GM12892 (cell line): ENCODE results near the gene TRIM8.
"Not testable (repeated sequence)": the region's sequence is repeated elsewhere in the genome, so short reads cannot be mapped to it uniquely, and the experiment has no call there.

ENCODE experiments used
- DNase-seq: peaks from one replicate; pipeline ENCODE4 v3.0.0; 2011; ENCODE audit not compliant: insufficient read length
- FAIRE-seq: peaks from 2 replicates; lab custom pipeline; 2011; peaks lifted over from hg19 to GRCh38; lab: Jason Lieb, UNC
- POLR2A ChIP-seq: IDR thresholded peaks from 2 replicates; pipeline ENCODE4 v1.6.1; 2011; ENCODE audit warnings: low read depth, low read length, control low read depth
- POLR2AphosphoS5 ChIP-seq: IDR thresholded peaks from 2 replicates; pipeline ENCODE4 v1.6.1; 2011; ENCODE audit warnings: low read depth, low read length, control low read depth
- TAF1 ChIP-seq: IDR thresholded peaks from 2 replicates; pipeline ENCODE4 v1.6.1; 2011; ENCODE audit warnings: low read depth, mild to moderate bottlenecking, control low read depth, low read length, borderline replicate concordance

TRIM8 gene

DNA sequence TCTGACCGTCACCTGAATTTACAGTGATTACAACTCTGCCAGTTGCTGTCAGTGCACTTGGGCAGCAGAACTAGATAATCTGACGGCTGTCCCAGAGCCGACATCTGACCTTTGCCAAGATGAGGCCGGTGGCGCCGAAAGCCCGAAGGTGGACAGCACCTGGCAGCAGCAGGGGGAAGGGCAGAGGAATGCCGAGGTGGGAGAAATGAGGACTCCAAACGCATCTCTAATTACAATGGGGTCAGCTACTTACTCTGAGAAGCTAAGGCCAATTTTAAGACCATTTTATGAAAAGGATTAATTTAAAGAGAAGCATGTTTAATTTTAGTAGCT is 33.8 kb downstream of the TRIM8 start:
- TF ChIP-seq POLR2AphosphoS5 (no peak), TAF1 (no peak), POLR2A (no peak)
- DNase-seq (no peak), FAIRE-seq (no peak)

DNA sequence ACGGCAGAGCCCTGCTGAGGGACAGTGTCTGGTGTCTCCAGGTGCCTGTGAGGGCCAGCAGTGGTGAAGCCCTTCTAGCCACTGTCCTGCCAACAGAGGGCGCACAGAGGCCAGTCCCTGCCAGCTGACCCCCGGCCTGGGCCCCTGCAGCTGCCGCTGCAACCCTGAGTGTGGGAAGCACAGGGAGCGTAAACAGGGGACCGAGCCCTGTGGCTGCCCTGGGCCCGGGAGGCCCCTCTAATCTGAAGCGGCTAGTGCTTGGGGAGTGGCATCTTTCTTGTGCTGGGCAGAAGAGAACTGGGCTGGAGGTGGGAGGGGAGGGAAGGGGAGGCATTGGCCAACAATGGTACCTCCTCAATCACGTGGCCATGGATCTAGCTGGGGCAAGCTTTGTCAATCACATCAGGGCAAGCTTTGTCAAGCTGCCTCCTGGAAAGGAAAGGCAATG is 34.6 kb downstream of the TRIM8 start:
- FAIRE-seq: no peak

DNA sequence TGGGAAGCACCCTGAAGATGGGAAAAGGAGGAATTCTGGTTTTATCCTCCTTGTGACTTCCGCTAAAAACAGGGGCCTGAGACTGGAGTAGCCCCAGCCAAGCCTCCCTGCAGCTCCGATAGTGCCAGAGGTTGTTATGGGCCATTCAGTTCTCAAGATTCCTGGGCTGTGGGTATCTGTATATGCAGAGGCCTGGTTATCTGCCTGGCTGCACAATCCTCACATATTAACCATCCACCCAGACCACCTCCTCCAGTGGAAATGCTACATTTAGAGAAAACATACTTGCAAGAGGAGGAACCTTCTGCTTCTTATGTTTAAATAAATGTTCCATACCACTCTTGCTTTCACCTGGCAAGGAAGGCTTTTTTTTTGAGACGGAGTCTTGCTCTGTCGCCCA is 35.3 kb downstream of the TRIM8 start:
- FAIRE-seq: no peak
- DNase-seq: no peak
- no peak for TF ChIP-seq POLR2A
- no peak for TF ChIP-seq TAF1
- TF ChIP-seq POLR2AphosphoS5: no peak

More for the DNA sequence above, 34.6 kb downstream of the TRIM8 start:
- peak; percentile 46 for DNase-seq
- TF ChIP-seq POLR2AphosphoS5 (no peak), TAF1 (no peak), POLR2A (no peak)

DNA sequence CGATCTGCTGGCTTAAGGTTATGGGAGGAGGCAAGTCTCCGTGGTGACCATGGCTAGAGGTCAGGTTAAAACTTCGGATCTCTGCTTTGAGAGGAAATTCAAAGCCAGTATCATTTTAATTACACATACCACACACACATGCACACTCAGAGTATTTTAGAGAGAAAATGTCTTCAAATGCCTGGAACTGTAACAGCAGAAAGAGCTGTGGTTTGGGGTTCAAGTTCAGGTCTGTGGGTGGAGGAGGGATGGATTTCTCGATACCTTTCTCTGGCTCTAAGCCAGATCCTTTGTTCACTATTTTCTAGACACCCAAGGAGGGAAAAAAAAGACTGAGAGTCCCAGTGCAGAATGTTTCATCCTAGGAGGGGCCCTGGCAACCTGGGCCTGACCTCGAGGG is 37.4 kb downstream of the TRIM8 start:
- no peak for FAIRE-seq
- TF ChIP-seq TAF1: no peak
- no peak for TF ChIP-seq POLR2A
- no peak for TF ChIP-seq POLR2AphosphoS5
- DNase-seq: no peak

- no peak for TF ChIP-seq POLR2A
- no peak for TF ChIP-seq POLR2AphosphoS5
- no peak for DNase-seq
- no peak for FAIRE-seq
Measured at GRCh38 chr10:102682416-102682815, 38.1 kb downstream of the TRIM8 start.

- no peak for TF ChIP-seq POLR2A
- TF ChIP-seq POLR2AphosphoS5: no peak
- no peak for TF ChIP-seq TAF1
- DNase-seq (no peak), FAIRE-seq (no peak)
Measured at GRCh38 chr10:102682981-102683380, 38.7 kb downstream of the TRIM8 start.

DNA sequence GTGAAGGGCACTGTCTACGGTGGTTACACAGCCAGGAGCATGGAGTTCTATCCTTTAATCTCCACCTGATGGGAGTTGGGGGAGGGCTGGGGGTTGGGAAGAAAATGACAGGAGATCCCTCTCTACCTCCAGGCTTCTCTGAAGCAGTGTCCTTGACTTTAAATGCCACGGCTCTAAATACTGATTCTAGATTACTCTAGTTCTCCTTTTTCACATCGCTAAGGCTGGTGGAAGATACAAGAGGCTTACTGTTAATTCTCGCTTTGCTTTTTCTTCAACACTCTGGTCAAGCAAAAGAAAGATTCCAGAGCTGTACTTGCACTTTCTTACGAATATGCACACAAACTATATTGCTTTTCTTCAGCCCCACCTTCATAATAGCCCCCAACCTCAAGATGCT is 39.5 kb downstream of the TRIM8 start:
- DNase-seq (no peak), FAIRE-seq (no peak)
- TF ChIP-seq POLR2A (no peak), TAF1 (no peak), POLR2AphosphoS5 (no peak)

GRCh38 chr10:102691285-102692066 is 47.2 kb downstream of the TRIM8 start:
- no peak for TF ChIP-seq TAF1
- no peak for FAIRE-seq
- no peak for DNase-seq

- DNase-seq, FAIRE-seq: not testable (repeated sequence)
Measured at GRCh38 chr10:102695401-102695800, 51.1 kb downstream of the TRIM8 start.

DNA sequence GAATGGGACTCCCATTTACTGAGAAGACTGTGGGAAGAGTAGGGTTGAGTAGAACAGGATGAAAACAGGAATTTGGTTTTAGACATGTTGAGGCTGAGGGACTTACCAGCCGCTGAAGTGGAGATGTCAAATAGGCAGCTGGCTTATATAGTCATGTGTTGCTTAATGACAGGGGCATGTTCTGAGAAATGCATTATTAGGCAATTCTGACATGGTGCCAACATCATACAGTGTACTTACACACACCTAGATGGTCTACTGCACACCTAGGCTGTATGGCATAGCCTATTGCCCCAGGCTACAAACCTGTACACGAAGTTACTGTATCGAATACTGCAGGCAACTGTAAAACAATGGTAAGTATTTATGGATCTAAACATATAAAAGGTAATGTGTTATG is 52.5 kb downstream of the TRIM8 start:
- TF ChIP-seq POLR2A: no peak
- TF ChIP-seq POLR2AphosphoS5: no peak
- no peak for TF ChIP-seq TAF1
- FAIRE-seq (no peak), DNase-seq (no peak)

- DNase-seq (no peak), FAIRE-seq (peak; percentile 36)
- TF ChIP-seq POLR2AphosphoS5 (no peak), TAF1 (no peak), POLR2A (no peak)
Measured at GRCh38 chr10:102698894-102699293, 54.6 kb downstream of the TRIM8 start.

DNA sequence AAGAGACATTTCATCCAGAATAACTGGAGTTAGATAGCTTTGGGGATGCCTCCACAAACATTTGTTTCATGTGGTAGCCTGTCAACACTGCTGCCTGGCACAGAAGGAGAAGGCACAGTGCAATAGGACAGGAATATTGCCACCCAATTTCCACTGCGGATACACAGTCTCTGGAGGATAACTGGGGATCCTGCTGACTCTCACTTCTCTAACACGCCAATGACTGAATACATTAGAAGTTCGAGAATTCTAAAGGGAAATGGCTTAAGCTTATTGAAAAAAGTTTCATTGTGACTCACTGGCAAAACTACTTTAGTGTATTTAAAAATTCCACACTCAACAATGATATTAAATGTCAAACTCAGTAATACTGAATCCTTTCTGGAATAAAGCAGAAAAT is 57.0 kb downstream of the TRIM8 start:
- TF ChIP-seq POLR2AphosphoS5 (no peak), POLR2A (no peak), TAF1 (no peak)
- DNase-seq: no peak
- peak; percentile 38 for FAIRE-seq

DNA sequence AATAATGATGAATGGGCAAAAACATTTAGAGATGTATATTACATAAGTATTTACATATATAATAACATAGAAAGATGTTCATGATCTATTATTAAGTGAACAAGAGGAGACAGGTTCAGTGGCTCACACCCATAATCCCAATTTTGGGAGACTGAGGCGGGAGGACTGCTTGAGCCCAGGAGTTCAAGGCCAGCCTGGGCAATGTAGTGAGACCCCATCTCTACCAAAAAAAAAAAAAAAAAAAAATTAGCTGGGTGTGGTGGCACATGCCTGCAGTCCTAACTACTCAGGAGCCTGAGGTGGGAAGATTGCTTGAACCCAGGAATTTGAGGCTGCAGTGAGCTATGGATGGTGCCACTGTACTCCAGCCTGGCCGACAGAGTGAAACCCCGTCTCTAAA is 57.5 kb downstream of the TRIM8 start:
- no peak for FAIRE-seq

DNA sequence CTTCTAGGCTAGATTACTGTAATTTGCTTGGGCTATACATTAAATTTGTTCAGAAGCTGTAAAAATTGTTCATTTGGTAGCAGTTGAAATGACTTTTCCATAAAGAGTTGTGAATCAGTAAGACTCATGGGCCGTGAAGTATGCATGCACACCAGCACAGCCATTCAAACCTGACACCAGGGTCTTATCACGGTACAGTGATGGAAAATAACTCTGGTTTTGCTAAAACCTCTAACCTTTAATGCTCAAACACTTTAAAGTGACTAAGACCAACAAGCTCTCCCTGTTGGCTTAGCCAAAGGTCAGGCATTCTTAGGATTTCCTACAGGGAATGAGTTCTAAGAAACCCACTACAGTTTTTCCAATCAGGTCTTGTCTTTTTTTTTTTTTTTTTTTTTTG is 58.5 kb downstream of the TRIM8 start:
- FAIRE-seq (no peak), DNase-seq (no peak)
- TF ChIP-seq TAF1: no peak

More for the DNA sequence above, 57.5 kb downstream of the TRIM8 start:
- DNase-seq: no peak
- no peak for TF ChIP-seq POLR2AphosphoS5
- no peak for TF ChIP-seq TAF1
- no peak for TF ChIP-seq POLR2A
